Measurements from ENCODE around the gene RUBCN.

The RUBCN gene

DNA sequence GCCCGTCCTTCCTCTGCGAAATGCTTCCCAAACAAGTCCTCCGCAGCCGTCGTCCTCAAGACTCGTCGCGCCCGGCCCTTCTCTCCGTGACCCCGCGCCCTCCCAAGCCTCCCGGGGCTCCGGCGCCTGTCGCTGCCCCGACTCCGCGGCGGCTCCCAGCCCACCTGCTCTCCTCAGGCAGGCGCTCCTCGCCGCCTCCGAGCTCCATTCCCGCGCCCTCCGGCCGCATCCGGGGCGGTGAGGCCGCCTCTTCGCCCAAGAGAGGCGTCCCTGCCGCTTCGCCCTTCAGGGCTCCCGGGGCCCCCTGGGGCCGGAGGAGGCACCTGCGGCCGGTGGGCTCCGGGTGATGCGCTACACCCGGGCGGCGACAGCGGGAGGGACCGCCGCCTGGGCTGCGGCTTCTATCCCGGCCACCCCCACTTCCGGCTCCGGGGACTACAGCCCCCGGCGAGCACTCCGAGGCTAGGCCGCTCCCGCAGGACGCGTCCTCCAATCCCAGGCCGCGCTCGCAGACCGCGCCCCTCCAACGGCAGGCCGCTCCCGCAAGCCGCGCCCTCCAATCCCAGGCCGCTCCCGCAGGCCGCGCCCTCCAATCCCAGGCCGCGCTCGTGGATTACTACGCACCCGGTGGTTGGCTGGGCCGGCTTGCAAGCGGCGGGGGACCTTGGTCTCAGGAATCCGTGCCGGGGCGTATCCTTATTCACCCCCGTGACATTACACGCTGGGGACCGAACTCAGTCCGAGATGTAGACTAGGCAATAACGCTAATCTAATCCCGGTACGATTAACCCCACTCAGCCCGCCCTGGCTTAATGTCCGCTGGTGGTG, at the start of gene RUBCN:
TSS of gene RUBCN (minus strand) at position 414 of the 828 bp plus-strand sequence. CDS start at position 229, 185 bp downstream.
- peak; percentile 93 for DNase-seq

DNA sequence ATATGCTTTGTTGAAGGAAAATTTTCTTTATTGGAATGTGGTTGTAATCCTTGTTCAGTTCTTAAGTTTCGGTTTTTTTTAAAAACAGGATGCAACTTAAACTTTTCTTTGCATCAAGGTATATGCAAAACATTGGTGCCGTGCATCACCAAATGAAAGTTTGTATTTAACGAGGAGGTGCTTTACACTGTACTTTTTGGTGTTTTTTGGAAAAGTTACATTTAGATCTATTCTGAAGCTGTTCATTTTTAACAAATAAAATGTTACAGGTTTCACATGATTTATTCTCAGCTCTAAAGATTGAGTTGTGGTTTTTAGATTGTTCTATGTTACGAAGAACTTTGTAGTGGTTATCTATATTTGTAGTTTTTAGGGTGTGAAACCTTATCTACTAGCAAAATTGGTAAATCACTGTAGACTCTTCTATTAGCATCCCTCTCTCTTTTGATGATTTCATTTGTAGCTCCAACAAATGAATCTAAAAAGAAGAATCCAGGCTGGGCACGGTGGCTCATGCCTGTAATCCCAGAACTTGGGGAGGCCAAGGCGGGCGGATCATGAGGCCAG, 47.4 kb upstream of the RUBCN start:
- no peak for DNase-seq

DNA sequence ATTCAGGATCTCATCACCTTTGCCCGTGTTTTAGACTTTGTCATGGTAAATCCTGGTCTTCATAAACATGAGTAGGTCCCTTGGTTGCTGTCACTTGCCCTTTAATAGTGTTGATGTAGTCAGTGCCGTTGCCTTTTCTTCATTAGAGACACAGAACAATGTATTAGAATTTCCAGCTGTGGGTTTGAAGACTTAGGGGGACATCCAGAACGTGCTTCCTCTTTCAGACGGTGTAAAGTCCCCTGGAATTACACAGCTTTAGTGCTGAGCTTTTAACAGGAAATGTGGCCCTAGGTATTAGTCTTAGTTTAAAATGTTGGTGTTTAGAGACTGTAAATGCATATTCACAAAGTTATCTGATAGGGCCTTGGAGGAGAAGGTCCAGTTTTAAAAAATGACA, 45.5 kb upstream of the RUBCN start:
- DNase-seq: no peak

DNA sequence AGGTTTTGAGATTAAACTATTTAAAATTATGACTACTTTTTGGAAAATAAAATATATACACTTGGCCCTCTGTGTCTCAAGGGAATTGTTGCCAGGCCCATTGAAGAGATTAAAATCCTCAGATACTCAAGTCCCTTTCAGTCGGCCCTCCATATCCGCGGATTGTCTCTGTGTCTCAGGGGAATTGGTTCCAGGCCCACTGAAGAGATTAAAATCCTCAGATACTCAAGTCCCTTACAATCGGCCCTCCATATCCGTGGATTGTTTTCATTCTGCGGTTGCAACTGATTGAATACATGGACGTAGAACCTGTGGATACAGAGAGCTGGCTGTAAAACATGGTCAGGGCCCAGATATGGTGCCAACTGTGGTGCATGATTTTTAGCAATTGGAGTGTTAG, 38.6 kb upstream of the RUBCN start:
- DNase-seq: no peak

DNA sequence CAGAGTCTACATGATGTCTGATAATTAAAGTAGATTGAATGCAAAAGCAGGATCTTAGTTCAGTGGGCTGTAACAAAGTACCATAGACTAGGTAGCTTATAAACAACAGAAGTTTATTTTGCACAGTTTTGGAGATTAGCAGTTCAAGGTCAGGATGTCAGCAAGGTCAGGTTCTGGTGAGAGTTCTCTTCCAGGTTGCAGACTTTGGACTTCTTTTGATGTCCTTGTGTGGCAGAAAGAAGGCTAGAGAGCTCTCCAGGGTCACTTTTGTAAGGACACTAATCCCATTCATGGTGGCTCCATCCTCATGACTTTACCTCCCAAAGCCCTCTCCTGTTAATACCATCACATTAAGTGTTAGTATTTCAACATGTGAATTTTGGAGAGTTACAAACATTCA, 25.1 kb upstream of the RUBCN start:
- no peak for DNase-seq

DNA sequence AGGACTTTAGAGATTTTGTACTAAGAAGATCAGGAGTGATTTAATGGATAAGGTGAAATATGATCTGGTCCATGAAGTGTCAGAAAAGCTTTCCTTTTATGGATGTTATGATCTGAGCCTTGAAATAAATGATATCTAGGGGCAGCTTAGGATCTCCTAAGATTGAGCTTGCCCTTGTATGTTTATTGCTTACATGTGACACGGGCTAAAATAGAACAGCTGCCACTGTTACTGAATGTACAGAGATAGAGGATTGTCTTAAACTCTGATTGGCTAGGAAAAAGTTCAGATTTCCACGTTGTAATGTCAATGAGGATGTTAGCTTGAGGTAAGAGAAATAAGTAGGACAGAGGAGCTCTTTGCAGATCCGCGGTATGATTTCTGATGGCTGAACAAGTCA, 21.8 kb upstream of the RUBCN start:
- DNase-seq: no peak

DNA sequence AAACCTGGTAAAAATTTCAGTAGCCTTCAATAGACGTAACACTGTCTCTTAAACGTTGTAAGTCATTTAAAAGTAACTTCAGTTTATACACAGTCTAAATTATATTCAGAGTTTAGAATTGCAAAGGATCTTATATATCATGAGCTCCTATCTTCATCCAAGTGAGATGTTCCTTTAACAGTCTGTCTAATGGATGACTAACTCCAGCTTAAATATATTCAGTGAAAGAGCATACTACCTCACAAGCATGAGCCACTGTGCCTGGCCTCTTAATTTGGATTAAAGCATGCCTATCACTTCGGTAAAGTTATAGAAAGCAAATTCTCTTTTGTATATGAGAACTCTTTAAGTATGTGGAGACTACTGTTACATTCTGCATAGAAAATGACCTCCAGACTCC, 20.0 kb upstream of the RUBCN start:
- DNase-seq: no peak

DNA sequence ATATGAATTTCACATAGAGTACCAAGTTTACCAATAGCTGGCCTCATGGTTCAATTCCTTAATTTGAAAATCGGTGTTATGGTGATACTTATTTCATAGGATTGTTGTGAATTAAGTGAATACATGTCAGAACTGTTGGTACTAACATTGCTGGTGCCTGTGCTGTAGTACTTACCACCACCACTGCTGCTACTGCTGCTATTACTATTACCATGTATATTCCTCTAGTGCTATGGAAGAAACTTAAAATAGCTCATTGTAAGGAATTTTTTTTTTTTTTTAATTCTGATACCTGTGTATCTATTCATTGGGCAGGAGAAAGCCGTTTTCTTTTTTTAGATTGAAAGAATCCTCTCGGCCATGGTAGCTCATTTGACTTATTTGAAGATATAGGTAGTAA, 16.6 kb upstream of the RUBCN start:
- DNase-seq: no peak

DNA sequence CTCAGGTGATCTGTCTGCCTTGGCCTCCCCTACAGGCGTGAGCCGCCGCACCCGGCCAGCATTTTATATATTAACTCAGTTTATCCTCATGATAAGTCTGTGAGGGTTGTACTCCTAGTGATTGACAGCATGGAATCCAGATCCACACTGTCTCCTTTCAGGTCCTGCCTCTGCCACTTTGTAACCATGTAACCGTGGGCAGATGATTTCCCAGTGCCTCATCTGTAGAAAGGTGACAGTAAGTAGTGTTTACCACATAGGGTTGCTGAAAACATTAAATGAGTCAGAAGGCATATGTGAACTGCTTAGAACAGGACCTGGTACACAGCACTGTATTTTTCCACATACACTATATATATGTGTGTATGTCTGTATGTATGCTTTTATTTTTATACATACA, 15.4 kb upstream of the RUBCN start:
- no peak for DNase-seq

DNA sequence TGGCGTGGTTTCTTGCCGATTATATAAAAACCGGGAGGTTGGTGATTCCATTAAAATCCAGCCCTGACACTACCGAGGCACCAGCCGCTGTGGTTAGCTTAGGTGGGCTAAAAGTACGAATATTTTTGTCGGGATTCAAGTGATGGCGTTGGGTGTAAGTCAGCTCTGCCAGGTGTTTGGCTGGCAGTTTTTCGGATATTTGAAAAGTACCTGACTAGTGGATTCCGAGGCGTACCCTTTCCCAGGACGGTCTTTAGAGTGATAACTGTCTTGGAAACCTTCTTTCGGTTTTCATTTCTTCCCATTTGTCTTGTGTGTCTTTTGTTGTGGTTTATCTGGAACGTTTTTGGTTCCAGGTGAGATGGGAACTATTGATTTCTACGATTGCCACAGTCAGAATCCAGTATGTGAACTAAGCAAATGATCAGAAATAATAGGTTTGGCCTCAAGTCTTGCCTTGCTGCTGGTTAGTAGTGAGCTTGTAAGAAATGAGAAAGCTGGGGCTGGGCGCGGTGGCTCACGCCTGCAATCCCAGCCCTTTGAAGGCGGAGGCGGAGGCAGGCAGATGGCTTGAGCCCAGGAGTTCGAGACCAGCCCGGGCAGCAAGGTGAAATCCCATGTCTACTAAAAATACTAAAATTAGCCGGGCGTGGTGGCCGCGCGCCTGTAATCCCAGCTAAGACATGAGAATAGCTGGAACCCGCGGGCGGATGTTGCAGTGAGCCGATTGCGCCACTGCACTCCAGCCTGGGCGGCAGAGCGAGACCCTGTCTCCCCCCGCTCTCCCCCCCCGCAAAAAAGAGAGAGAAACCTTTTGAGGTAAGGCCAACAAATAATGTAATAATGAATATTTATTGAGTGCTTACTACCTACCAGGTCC, 14.4 kb upstream of the RUBCN start:
- DNase-seq: peak; percentile 35 to 40

DNA sequence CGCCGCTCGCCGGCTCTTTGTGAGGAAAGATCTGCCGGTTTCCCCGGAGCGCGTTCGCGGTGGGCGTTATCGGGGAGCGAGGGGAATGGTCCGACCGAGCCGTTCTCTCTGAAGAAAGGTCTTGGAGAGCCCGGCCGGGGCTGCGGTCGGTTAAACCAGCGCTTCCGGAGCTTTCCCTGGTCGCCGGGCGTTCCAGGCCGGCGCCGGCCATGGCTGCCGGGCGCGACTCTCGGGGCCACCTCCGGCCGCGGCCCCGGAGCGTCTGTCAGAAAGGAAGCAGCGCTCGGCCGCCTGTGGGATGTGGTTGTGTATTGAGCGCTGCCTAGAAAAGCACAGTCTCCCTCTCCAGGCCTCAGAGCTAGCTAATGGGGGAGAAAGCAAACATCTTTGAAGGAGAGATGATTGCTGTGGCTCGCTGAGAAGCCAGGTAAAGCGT, 13.7 kb upstream of the RUBCN start:
- DNase-seq: peak; percentile 61 to 69

DNA sequence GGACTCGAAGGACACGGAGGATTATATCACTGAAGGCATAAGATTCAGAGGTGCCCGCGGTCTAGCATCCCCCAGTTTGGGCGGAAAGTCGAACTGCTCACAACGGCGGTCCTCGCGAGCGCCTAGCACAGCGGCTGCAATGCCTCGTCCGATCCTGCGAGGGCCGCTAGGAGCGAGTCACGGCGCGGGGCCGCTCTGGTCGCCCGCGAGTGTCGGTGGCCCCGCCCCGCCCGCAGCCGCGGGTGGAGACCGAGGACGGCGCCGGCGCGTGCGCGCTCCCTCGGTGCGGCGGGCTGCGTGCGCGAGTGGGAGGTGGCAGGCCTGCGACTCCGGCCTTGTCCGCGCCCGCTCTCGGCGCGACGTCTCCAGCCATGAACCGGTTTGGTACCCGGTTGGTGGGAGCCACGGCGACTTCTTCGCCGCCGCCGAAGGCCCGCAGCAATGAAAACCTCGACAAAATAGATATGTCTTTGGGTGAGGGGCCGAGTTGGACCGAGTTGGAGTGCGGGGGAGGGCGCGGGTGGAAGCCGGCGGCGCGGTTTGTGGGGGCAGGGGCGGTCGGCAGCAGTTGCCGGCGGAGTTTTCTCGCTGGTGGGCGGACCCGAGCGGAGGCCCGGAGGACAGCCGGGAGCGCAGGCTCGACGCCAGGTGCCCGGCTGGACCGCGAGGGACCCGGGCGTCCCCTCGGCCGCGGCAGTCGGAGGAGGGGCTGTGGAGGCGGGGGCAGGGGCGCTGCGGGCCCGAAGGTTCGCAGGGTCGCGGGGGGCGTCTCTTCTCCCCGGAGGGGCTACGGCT, 13.1 kb upstream of the RUBCN start, which contains the start of gene FYTTD1:
TSS of gene FYTTD1 (plus strand) at position 283 of the 795 bp plus-strand sequence. CDS start at position 372, 89 bp downstream.
- peak; percentile 89 to 90 for DNase-seq

DNA sequence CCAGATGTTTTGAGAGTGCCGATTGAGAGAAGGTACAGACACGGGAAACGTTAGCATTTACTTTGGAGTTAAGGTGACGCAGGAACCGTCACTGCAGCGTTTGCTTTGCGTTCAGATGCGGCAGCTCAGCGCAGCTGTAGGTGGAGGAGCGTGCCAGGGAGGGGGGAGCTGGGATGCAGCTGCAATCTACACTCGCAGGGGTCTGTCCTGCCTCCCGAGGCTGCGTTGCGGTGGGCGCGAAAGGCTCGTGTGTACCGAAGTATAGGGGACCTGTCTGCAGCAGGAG, 12.6 kb upstream of the RUBCN start:
- peak; percentile 66 to 77 for DNase-seq

DNA sequence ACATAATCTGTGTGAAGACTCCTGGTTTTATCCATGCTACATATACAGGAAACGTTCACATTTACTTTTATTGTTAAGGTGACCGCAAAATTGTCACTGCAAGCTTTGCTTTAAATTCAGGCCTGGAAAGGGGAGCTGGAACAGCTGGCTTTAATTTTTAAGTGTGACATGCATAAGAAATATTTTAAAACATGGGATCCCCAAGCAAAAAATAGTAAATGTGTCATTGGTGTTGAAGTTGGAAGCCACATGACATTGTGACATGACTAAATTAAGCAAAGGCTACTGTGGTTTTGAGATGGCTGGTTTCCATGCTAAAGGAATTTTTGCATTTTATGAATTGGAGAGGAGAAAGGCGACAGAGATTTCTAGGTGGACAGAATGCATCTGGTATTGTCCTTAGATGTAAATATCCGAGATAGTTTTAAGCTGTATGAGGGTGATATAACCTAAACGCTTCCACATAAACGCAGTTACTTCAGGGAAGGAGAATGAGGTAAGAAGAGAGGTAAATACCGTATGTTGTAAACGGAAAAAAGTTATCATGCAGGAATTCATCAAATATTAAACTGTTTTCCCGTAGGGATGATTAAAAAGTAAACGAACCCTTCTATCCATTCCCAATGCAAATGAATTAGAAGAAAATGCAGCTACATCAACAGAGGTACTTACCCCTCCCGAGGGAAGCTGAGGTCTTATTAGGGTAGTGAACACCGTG, 12.1 kb upstream of the RUBCN start:
- no peak for DNase-seq

DNA sequence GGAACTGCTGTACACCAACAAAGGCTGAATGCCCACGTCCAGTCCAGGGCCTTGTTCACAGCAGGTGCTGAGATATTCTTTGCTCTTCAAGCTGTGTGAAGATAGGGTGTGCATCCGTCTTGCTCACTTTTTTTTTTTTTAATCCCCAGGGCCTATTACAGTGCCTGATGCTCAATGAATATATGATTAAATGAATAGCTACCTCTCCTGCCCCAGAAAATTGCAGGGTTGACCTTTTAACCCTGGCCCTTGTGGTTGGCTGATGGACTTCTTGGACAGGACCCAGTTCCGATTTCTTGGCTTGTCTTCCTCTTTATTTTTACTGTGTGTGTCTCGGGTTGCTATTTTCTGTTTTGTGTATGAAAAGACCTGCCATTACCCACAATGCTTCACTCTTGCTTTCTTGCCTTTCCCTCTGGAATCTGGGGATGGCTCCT, 10.1 kb upstream of the RUBCN start:
- no peak for DNase-seq

DNA sequence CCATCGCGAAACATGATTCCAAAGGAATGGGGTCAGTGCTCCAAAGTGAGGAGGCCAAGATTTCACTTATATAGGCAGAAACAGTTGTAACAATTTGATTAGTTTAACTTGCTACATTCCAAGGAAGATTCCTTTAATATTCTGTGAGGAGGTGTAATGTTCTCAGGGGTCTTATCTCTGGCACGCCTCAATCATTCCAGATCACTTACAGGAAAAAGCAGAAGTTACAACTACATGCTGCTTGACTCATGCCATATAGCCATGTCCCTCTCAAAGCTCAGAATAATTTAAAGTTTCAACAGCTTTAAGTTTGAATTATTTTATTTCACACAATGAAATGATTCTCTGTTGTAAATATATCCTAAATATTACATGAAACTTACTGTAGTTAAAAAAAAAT, 9.5 kb upstream of the RUBCN start:
- DNase-seq: no peak

DNA sequence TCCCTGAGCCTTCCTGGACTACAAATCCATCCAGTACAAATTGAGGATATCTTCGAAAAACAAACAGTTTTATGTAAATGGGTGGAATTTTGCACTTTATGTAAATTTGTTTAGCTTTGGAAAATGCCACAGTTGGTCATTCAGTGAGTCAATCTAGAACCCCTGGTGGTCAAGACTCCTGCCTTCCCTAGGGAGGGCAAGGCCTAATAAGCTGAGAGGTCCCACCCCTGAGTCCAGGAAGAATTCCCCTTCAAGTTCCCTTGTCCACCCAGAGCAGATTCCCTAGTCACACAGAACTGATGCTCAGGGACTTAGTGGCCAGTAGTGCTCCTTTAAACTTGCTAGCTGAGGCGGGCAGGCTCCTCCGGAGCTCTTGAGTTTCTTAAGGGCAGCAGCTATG, 6.1 kb upstream of the RUBCN start:
- DNase-seq: no peak

DNA sequence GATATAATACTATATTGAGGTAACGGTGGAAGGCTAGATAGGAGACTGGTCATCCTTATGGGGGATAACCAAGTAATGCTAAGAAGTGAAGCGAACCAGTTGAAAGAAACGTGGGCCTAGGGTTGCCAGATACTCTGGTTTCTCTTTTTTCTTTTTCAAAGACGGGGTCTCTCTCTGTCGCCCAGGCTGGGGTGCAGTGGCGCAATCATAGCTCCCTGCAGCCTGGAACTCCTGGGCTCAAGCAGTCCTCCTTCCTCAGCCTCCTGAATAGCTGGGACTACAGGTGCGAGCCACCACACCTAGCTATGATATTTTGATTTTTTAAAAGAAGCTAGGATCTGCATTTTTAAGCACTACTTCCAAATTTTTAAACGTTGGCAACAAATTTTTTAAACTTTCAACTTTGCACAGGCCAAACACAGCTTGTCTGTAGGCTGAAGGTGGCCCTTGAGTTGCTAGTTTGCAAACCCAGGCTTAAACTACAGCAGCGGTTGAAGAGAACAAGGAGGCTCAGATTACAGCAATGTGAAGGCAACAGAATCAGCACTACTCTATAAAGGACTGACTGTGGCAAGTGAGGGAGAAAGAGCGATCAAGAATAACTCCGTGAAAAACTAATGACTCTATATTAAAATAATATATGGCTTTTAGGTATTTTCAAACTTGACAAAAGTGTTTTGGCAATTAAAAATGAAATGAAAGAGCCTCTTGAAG, 1.2 kb upstream of the RUBCN start:
- DNase-seq: no peak

DNA sequence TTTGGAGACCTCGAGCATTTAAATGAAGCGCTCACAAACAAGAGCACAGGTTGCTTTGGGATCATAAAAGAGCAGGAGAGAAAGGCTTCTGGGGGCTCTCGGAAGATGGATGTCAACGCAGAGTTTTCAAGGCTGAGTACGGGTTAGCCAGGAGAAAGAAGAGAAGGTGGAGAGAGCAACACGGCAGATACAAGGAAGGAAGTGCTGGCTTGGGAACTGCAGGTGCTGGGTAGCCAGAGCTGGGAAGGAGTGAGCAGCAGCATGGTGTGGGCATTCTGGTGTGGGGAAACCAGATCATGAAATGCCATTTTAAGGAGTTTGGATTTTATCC, 580 bp upstream of the RUBCN start:
- DNase-seq: no peak

DNA sequence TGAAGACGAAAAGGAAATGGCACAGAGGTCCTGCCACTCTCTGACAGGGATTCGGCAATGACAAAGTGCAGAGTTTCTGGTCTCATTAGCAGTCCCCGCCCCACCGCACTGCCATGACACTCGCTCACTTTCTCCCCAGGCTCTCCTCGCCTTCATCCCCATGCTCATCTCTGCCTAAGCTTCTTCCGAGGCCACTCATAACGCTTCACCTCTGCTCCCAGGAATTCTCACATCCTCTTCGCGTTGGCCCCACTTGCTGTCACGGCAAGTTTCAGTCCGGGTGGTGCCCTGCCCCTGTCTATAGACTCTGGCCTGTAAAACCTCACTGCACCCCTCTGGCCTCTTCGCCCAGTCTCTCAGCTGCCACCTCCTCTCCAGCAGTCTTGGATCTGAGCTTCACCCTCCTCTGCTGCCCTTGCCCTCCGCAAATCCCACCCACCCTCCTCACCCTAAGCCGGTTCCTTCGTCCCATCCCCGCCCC, 654 bp downstream of the RUBCN start:
- peak; percentile 39 to 42 for DNase-seq

DNA sequence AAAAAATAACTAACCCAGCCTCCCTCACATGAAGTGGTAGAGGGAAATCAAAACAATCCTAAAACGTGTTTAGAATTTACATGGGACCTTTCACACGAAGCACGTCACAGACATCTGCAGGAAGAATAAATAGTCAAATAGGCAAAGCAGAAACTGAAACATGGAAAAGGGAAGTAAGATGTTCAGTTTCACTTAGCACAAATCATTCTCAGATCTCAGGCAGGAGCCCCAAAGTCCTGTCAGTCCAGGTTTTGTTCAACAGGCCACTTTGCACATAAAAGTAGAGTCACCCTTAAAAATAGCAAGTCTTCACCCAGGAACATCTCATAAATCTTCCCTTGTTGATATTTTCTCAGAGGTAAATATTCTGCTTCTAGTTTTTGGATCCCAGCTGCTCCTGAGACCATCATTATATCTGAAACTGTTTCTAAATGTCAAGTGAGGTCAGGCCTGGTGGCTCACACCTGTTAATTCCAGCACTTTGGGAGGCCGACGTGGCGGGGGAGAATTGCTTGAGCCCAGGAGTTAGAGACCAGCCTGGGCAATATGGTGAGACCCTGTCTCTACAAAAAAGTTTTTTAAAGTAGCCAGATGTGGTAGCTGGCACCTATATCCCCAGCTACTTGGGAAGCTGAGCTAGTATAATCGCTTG, 1.9 kb downstream of the RUBCN start:
- peak in 1 of 2 donors; percentile 24 for DNase-seq
